Keratinocyte (primary cell): ENCODE measurements around the gene PRSS48.

ENCODE experiments used
- EZH2 ChIP-seq: IDR thresholded peaks from one replicate; pipeline ENCODE4 v1.6.1; 2012; ENCODE audit warnings: inconsistent platforms, mild to moderate bottlenecking, low read length, moderate library complexity
- TF ChIP-seq, protein P1 (sequence below), 3 experiments: IDR thresholded peaks in 1 of 3; conservative IDR thresholded peaks in 1 of 3; optimal IDR thresholded peaks in 1 of 3; 2 replicates in 2 of 3; 3 replicates in 1 of 3; pipeline versions ENCODE3 to v1.5.1; 2011; ENCODE audit warnings: low read length in 3 of 3, mild to moderate bottlenecking in 3 of 3, moderate library complexity in 2 of 3, control low read depth in 1 of 3, inconsistent platforms in 1 of 3; ENCODE audit not compliant: insufficient read depth in 2 of 3; ENCODE audit errors: extremely low read depth in 1 of 3

- TF ChIP-seq, protein P1, sequence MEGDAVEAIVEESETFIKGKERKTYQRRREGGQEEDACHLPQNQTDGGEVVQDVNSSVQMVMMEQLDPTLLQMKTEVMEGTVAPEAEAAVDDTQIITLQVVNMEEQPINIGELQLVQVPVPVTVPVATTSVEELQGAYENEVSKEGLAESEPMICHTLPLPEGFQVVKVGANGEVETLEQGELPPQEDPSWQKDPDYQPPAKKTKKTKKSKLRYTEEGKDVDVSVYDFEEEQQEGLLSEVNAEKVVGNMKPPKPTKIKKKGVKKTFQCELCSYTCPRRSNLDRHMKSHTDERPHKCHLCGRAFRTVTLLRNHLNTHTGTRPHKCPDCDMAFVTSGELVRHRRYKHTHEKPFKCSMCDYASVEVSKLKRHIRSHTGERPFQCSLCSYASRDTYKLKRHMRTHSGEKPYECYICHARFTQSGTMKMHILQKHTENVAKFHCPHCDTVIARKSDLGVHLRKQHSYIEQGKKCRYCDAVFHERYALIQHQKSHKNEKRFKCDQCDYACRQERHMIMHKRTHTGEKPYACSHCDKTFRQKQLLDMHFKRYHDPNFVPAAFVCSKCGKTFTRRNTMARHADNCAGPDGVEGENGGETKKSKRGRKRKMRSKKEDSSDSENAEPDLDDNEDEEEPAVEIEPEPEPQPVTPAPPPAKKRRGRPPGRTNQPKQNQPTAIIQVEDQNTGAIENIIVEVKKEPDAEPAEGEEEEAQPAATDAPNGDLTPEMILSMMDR (optimal IDR thresholded peaks at IDR 0.05 in 1 of 3, IDR thresholded peaks at IDR 0.05 in 1 of 3, conservative IDR thresholded peaks at IDR 0.05 in 1 of 3; ENCODE audit: extremely low read depth in 1 of 3, insufficient read depth in 2 of 3, low read length in 3 of 3): no peak
- no peak for TF ChIP-seq EZH2
Observed at GRCh38 chr4:151325111-151325948, 48.4 kb downstream of the PRSS48 start, which contains the start of gene SH3D19.
